ENCODE measurements around the gene COA7.

The COA7 gene

GRCh38 chr1:52697795-52698674, at the start of gene COA7:
TSS of gene COA7 (minus strand) at chr1:52698347. CDS start at chr1:52698326, 21 bp downstream.
- Histone ChIP-seq H2AFZ (ENCODE audit: low read depth, low read length, severe bottlenecking) (peak within 1 kb of the TSS; percentile 98), H3K27ac (ENCODE audit: low read depth, low read length) (peak within 1 kb of the TSS; percentile 63), H3K79me2 (ENCODE audit: insufficient read depth, low read length) (peaks cover 51% of the 10 kb centered on the region)

GRCh38 chr1:52747450-52747849, 49.3 kb upstream of the COA7 start:
- Histone ChIP-seq H4K20me1 (ENCODE audit: low read depth, low read length) (no peaks in the 10 kb centered on the region), H3K9me2 (replicated peaks; ENCODE audit: insufficient read depth, low read length) (no peaks in the 10 kb centered on the region), H3K4me3 (ENCODE audit: insufficient read depth, low read length, poor library complexity, severe bottlenecking) (no peak overlapping the region), H3K27ac (ENCODE audit: low read depth, low read length) (no peak overlapping the region), H3K4me2 (ENCODE audit: low read depth, low read length, poor library complexity, severe bottlenecking) (no peak overlapping the region), H3K9ac (ENCODE audit: low read length) (no peak overlapping the region), H3K79me2 (ENCODE audit: insufficient read depth, low read length) (no peaks in the 10 kb centered on the region), H3K9me3 (ENCODE audit: insufficient read depth, low read length) (no peaks in the 10 kb centered on the region), H3F3A (ENCODE audit: insufficient read depth) (no peaks in the 10 kb centered on the region), H3K36me3 (ENCODE audit: low read length) (no peaks in the 10 kb centered on the region), H3K27me3 (ENCODE audit: low read length) (no peaks in the 10 kb centered on the region), H2AFZ (ENCODE audit: low read depth, low read length, severe bottlenecking) (no peak overlapping the region)
- TF ChIP-seq CTCF (IDR thresholded peaks at IDR 0.05; ENCODE audit: insufficient read depth, low read length, poor library complexity, severe bottlenecking): no peak
- no peak for TF ChIP-seq EZH2phosphoT487 (conservative IDR thresholded peaks at IDR 0.05; ENCODE audit: low read length)

More at GRCh38 chr1:52697795-52698674, at the start of gene COA7:
- Histone ChIP-seq H3K4me2 (ENCODE audit: low read depth, low read length, poor library complexity, severe bottlenecking) (peak within 1 kb of the TSS; percentile 83), H3K4me3 (ENCODE audit: insufficient read depth, low read length, poor library complexity, severe bottlenecking) (peak within 1 kb of the TSS; percentile 98), H3F3A (ENCODE audit: insufficient read depth) (peaks cover 38% of the 10 kb centered on the region), H3K9me2 (replicated peaks; ENCODE audit: insufficient read depth, low read length) (no peaks in the 10 kb centered on the region), H4K20me1 (ENCODE audit: low read depth, low read length) (no peaks in the 10 kb centered on the region), H3K27me3 (ENCODE audit: low read length) (no peaks in the 10 kb centered on the region), H3K36me3 (ENCODE audit: low read length) (no peaks in the 10 kb centered on the region; the same call in 1 of the 2 replicates), H3K9me3 (ENCODE audit: insufficient read depth, low read length) (no peaks in the 10 kb centered on the region), H3K9ac (ENCODE audit: low read length) (peak within 1 kb of the TSS; percentile 89)
- TF ChIP-seq CTCF (IDR thresholded peaks at IDR 0.05; ENCODE audit: insufficient read depth, low read length, poor library complexity, severe bottlenecking) (no peak), EZH2phosphoT487 (conservative IDR thresholded peaks at IDR 0.05; ENCODE audit: low read length) (no peak)

- Histone ChIP-seq H3F3A (ENCODE audit: insufficient read depth) (no peaks in the 10 kb centered on the region), H2AFZ (ENCODE audit: low read depth, low read length, severe bottlenecking) (no peak overlapping the region), H3K4me2 (ENCODE audit: low read depth, low read length, poor library complexity, severe bottlenecking) (no peak overlapping the region), H3K9ac (ENCODE audit: low read length) (no peak overlapping the region), H3K9me2 (replicated peaks; ENCODE audit: insufficient read depth, low read length) (no peaks in the 10 kb centered on the region), H3K27me3 (ENCODE audit: low read length) (no peaks in the 10 kb centered on the region), H3K79me2 (ENCODE audit: insufficient read depth, low read length) (no peaks in the 10 kb centered on the region), H3K27ac (ENCODE audit: low read depth, low read length) (no peak overlapping the region), H3K9me3 (ENCODE audit: insufficient read depth, low read length) (no peaks in the 10 kb centered on the region), H3K4me3 (ENCODE audit: insufficient read depth, low read length, poor library complexity, severe bottlenecking) (no peak overlapping the region), H4K20me1 (ENCODE audit: low read depth, low read length) (no peaks in the 10 kb centered on the region), H3K36me3 (ENCODE audit: low read length) (no peaks in the 10 kb centered on the region)
- no peak for TF ChIP-seq EZH2phosphoT487 (conservative IDR thresholded peaks at IDR 0.05; ENCODE audit: low read length)
- TF ChIP-seq CTCF (IDR thresholded peaks at IDR 0.05; ENCODE audit: insufficient read depth, low read length, poor library complexity, severe bottlenecking): no peak
Measured at GRCh38 chr1:52746189-52746588, 48.0 kb upstream of the COA7 start.

Data from SU-DHL-6 (cell line).